ENCODE results near the gene OBSL1.

OBSL1 gene

GRCh38 chr2:219569041-219569440 lies 2.3 kb downstream of the OBSL1 start:
- TF ChIP-seq PAX5 (IDR thresholded peaks at IDR 0.05; ENCODE audit: insufficient read depth, low read length, severe bottlenecking) (no peak), POU2F2 (IDR thresholded peaks at IDR 0.05; ENCODE audit: low read depth, low read length) (no peak), SPI1 (IDR thresholded peaks at IDR 0.05; ENCODE audit: low read depth, low read length) (no peak)
- FAIRE-seq: no peak
- DNase-seq (ENCODE audit: insufficient read length, low spot score): no peak

DNA sequence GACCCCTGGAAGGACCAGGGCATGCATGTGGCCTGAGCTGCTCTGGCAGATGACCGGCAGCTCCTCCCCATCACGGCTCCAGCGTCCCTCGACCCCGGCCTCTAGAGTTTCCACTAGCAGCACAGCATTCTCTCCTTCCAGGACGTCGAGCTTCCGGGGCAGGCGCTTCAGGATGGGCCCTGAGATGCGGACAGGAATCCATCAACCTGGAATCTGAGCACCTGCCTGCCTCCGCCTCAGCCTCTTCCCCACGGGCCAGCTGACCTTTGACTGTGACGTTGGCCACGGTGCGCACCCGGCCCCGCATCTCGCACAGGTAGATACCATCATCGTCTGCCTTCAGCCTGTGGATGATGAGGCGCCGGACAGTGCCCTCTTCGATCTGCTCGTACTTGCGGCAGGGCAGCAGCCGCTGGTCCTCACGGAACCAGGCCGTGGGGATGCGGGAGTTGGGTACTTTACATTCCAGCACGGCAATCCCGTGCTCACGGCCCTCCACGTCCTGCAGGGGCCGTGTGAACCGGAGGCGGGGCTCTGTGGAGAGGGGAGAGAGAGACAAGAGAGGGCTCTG lies 3.5 kb downstream of the OBSL1 start:
- TF ChIP-seq POLR2A (IDR thresholded peaks at IDR 0.05; ENCODE audit: low read depth, low read length) (no peak), TAF1 (IDR thresholded peaks at IDR 0.05; ENCODE audit: low read depth, low read length) (no peak), POU2F2 (IDR thresholded peaks at IDR 0.05; ENCODE audit: low read depth, low read length) (no peak), SPI1 (IDR thresholded peaks at IDR 0.05; ENCODE audit: low read depth, low read length) (no peak), POLR2AphosphoS5 (IDR thresholded peaks at IDR 0.05; ENCODE audit: low read depth, low read length) (no peak), PAX5 (IDR thresholded peaks at IDR 0.05; ENCODE audit: insufficient read depth, low read length, severe bottlenecking) (no peak)
- FAIRE-seq: no peak
- DNase-seq (ENCODE audit: insufficient read length, low spot score): no peak

DNA sequence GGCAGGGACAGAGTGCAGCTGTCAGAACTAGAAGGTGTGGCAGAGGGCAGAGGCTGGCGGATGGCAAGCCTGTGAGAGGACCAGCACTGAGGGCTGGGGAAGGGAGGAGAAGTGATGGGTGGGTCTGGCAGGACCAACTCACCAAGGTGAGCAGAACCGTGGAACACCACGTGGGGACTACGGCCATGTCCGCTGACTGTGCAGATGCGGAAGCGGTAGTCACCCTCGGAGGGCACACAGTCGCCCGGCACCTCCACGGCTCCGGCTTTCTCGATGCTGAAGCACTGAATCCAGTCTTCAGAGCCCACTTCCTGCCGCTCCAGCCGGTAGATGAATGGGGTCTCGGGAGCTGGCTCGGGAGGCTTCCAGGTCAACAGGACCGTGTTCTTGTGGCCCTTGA lies 4.2 kb downstream of the OBSL1 start:
- DNase-seq (ENCODE audit: insufficient read length, low spot score) (no peak), FAIRE-seq (no peak)
- no peak for TF ChIP-seq SPI1 (IDR thresholded peaks at IDR 0.05; ENCODE audit: low read depth, low read length)
- no peak for TF ChIP-seq TAF1 (IDR thresholded peaks at IDR 0.05; ENCODE audit: low read depth, low read length)
- TF ChIP-seq POU2F2 (IDR thresholded peaks at IDR 0.05; ENCODE audit: low read depth, low read length): no peak
- no peak for TF ChIP-seq POLR2AphosphoS5 (IDR thresholded peaks at IDR 0.05; ENCODE audit: low read depth, low read length)
- TF ChIP-seq POLR2A (IDR thresholded peaks at IDR 0.05; ENCODE audit: low read depth, low read length): no peak
- no peak for TF ChIP-seq PAX5 (IDR thresholded peaks at IDR 0.05; ENCODE audit: insufficient read depth, low read length, severe bottlenecking)

DNA sequence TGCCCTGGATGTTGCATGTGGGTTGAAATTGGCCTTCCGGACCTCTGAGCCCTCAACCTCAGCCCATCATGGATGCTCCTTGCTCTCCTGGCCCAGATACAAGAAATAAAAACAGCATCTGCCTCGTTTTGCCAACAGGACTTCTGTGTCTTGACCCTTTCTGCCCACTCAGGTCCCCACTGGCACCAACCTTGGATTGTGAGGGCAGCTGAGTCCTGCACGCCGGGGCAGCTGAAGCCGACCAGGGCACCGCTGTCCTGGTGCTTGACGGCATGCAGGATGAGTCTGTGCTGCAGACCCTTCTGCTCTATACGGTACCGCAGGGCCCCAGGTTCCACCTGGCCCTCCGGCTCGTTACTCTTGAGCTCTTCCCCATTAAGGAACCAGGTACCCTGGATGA lies 4.7 kb downstream of the OBSL1 start:
- no peak for DNase-seq (ENCODE audit: insufficient read length, low spot score)
- FAIRE-seq: no peak
- no peak for TF ChIP-seq POLR2AphosphoS5 (IDR thresholded peaks at IDR 0.05; ENCODE audit: low read depth, low read length)
- TF ChIP-seq POLR2A (IDR thresholded peaks at IDR 0.05; ENCODE audit: low read depth, low read length): no peak
- TF ChIP-seq PAX5 (IDR thresholded peaks at IDR 0.05; ENCODE audit: insufficient read depth, low read length, severe bottlenecking): no peak
- no peak for TF ChIP-seq TAF1 (IDR thresholded peaks at IDR 0.05; ENCODE audit: low read depth, low read length)
- no peak for TF ChIP-seq SPI1 (IDR thresholded peaks at IDR 0.05; ENCODE audit: low read depth, low read length)
- no peak for TF ChIP-seq POU2F2 (IDR thresholded peaks at IDR 0.05; ENCODE audit: low read depth, low read length)

GRCh38 chr2:219565130-219566080 lies 5.9 kb downstream of the OBSL1 start:
- no peak for TF ChIP-seq POU2F2 (IDR thresholded peaks at IDR 0.05; ENCODE audit: low read depth, low read length)
- TF ChIP-seq PAX5 (IDR thresholded peaks at IDR 0.05; ENCODE audit: insufficient read depth, low read length, severe bottlenecking): no peak
- no peak for TF ChIP-seq POLR2A (IDR thresholded peaks at IDR 0.05; ENCODE audit: low read depth, low read length)
- TF ChIP-seq POLR2AphosphoS5 (IDR thresholded peaks at IDR 0.05; ENCODE audit: low read depth, low read length): no peak
- TF ChIP-seq TAF1 (IDR thresholded peaks at IDR 0.05; ENCODE audit: low read depth, low read length): no peak
- no peak for TF ChIP-seq SPI1 (IDR thresholded peaks at IDR 0.05; ENCODE audit: low read depth, low read length)
- DNase-seq (ENCODE audit: insufficient read length, low spot score): no peak
- no peak for FAIRE-seq

DNA sequence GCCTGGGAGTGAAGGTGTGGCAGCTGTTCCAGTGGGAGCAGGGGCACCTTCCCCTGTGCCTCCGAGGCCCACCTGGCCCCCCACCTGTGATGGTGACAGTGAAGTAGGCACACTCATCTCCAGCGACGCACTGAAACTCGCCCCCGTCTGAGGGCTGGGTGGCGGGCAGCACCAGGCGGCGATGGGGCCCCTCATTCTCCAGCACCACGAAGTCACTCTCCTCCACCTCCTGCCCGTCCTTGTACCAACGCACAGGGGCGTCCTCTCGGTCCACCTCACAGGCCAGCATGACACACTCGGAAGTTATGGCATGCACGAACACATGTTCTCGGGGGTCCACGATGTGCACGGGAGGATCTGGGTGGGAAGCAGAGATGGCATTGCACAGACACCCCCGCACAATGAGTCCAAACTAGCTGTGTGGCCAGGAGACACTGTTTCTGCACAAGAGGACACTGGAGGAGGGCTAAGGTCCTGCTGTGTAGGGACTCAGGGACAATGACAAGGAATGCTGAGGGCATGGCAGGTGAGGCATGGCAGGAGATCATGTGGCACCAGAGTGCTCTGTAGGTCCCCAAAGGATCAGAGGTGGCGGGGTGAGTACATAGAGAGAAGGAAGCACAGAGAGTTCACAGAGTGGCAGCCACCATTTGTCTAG lies 7.9 kb downstream of the OBSL1 start:
- DNase-seq (ENCODE audit: insufficient read length, low spot score) (no peak), FAIRE-seq (no peak)
- no peak for TF ChIP-seq TAF1 (IDR thresholded peaks at IDR 0.05; ENCODE audit: low read depth, low read length)
- no peak for TF ChIP-seq POLR2AphosphoS5 (IDR thresholded peaks at IDR 0.05; ENCODE audit: low read depth, low read length)
- no peak for TF ChIP-seq PAX5 (IDR thresholded peaks at IDR 0.05; ENCODE audit: insufficient read depth, low read length, severe bottlenecking)
- no peak for TF ChIP-seq SPI1 (IDR thresholded peaks at IDR 0.05; ENCODE audit: low read depth, low read length)

GRCh38 chr2:219562049-219563020 lies 9.0 kb downstream of the OBSL1 start:
- FAIRE-seq (no peak), DNase-seq (ENCODE audit: insufficient read length, low spot score) (no peak)
- TF ChIP-seq SPI1 (IDR thresholded peaks at IDR 0.05; ENCODE audit: low read depth, low read length): no peak
- TF ChIP-seq PAX5 (IDR thresholded peaks at IDR 0.05; ENCODE audit: insufficient read depth, low read length, severe bottlenecking): no peak
- TF ChIP-seq POU2F2 (IDR thresholded peaks at IDR 0.05; ENCODE audit: low read depth, low read length): no peak
- TF ChIP-seq POLR2AphosphoS5 (IDR thresholded peaks at IDR 0.05; ENCODE audit: low read depth, low read length): no peak
- no peak for TF ChIP-seq TAF1 (IDR thresholded peaks at IDR 0.05; ENCODE audit: low read depth, low read length)
- no peak for TF ChIP-seq POLR2A (IDR thresholded peaks at IDR 0.05; ENCODE audit: low read depth, low read length)

DNA sequence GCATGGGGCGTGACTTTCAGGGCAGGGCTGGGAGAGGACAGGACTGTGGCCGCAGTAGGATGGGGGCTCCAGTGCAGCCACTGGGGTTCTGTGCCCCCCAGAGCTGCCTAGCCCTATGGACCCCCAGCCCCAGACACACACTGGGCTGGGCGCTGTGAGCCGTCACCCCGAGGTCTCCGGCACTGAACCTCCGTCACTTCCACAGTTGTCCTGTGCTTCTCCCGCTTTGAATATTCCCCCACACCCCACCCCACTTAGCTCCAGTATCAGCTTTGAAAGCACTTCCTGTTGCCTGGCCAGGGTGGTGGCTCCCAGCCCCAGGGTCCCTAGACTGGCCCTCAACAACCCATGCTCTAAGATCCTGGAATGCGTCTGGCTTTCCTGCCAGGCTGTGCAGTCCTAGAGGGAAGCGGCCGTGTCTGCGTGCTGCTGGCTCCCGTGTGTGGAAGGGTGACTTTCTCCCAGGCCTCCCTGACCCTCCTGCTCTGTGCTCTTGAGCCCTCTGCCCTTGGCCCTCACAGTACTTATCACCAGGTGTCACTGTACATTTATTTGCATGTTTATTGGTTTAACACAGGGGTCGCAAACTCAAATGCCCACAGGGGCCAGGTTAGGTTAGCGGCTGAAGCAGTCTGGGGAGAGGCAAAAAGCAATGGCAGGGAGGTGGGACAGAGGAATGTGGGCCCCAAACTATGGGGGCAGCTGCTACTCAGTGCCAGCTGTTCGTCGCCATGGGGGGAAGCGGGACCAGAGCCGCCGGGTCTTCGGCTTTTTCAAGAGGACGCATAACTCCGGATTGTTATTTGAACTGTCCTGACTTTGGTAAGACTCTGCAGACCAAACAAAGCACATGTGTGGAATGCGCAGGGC lies 9.9 kb downstream of the OBSL1 start:
- no peak for DNase-seq (ENCODE audit: insufficient read length, low spot score)
- no peak for FAIRE-seq
- TF ChIP-seq PAX5 (IDR thresholded peaks at IDR 0.05; ENCODE audit: insufficient read depth, low read length, severe bottlenecking) (no peak), SPI1 (IDR thresholded peaks at IDR 0.05; ENCODE audit: low read depth, low read length) (no peak), TAF1 (IDR thresholded peaks at IDR 0.05; ENCODE audit: low read depth, low read length) (no peak), POLR2AphosphoS5 (IDR thresholded peaks at IDR 0.05; ENCODE audit: low read depth, low read length) (no peak), POLR2A (IDR thresholded peaks at IDR 0.05; ENCODE audit: low read depth, low read length) (no peak), POU2F2 (IDR thresholded peaks at IDR 0.05; ENCODE audit: low read depth, low read length) (no peak)

Measured in GM12891 (cell line).